Neural progenitor cell (in vitro differentiated cells): ENCODE data around the gene RGS14. TPM values are rescaled to one million over a fixed set of nuclear protein-coding genes. Genes with fewer than 3 reads are reported as not detected.

Source experiments
- DNase-seq: peaks from one replicate; pipeline ENCODE4 v3.0.0-alpha.2; 2016; ENCODE audit warnings: low spot score
- H2AFZ ChIP-seq: fragments of 200-600 bp; sonication (generic); replicated peaks from 2 replicates; pipeline ENCODE4 v1.6.1; 2016; ENCODE audit warnings: antibody characterized with exemption
- H3F3A ChIP-seq: fragments of 200-600 bp; sonication (generic); 2 replicates; pipeline ENCODE4 v1.6.1; 2016; ENCODE audit warnings: antibody characterized with exemption, low read depth
- H3K27ac ChIP-seq: fragments of 200-600 bp; sonication (generic); 2 replicates; pipeline ENCODE4 v1.5.1; 2016; ENCODE audit warnings: mild to moderate bottlenecking
- H3K27me3 ChIP-seq: fragments of 200-600 bp; sonication (generic); 2 replicates; pipeline ENCODE4 v1.6.1; 2016; ENCODE audit warnings: mild to moderate bottlenecking, moderate library complexity
- H3K36me3 ChIP-seq: fragments of 200-600 bp; sonication (generic); 2 replicates; pipeline ENCODE4 v1.5.1; 2016
- H3K4me1 ChIP-seq: fragments of 200-600 bp; sonication (generic); 2 replicates; pipeline ENCODE4 v1.6.1; 2016; ENCODE audit warnings: mixed run types
- H3K4me2 ChIP-seq: fragments of 200-600 bp; sonication (generic); 2 replicates; pipeline ENCODE4 v1.6.1; 2016
- H3K4me3 ChIP-seq: fragments of 200-600 bp; sonication (generic); 2 replicates; pipeline ENCODE4 v1.5.1; 2016
- H3K79me2 ChIP-seq: fragments of 200-600 bp; sonication (generic); 2 replicates; pipeline ENCODE4 v1.6.1; 2016; ENCODE audit warnings: low read depth
- H3K9ac ChIP-seq: fragments of 200-600 bp; sonication (generic); 2 replicates; pipeline ENCODE4 v1.6.1; 2016
- H3K9me3 ChIP-seq: fragments of 200-600 bp; sonication (generic); 2 replicates; pipeline ENCODE4 v1.5.1; 2016; ENCODE audit warnings: low read depth
- H4K20me1 ChIP-seq: fragments of 200-600 bp; sonication (generic); 2 replicates; pipeline ENCODE4 v1.6.1; 2016; ENCODE audit warnings: low read depth
- H3K27ac Mint-ChIP-seq: 3 replicates; pipeline ENCODE4 v1.8.0; 2021; ENCODE audit warnings: mixed read lengths
- H3K27me3 Mint-ChIP-seq: 2 replicates; pipeline ENCODE4 v1.8.0; 2022; ENCODE audit warnings: low read depth, mild to moderate bottlenecking, inconsistent platforms, moderate library complexity, mixed read lengths; ENCODE audit not compliant: insufficient read depth
- H3K36me3 Mint-ChIP-seq: 3 replicates; pipeline ENCODE4 v1.8.0; 2021; ENCODE audit warnings: mixed read lengths
- H3K4me1 Mint-ChIP-seq: 3 replicates; pipeline ENCODE4 v1.8.0; 2021; ENCODE audit warnings: mixed read lengths
- H3K4me3 Mint-ChIP-seq: 3 replicates; pipeline ENCODE4 v1.8.0; 2021; ENCODE audit warnings: mild to moderate bottlenecking, moderate library complexity, mixed read lengths
- H3K9me3 Mint-ChIP-seq: 3 replicates; pipeline ENCODE4 v1.8.0; 2020; ENCODE audit warnings: mixed read lengths
- CTCF ChIP-seq: fragments of 200-600 bp; sonication (generic); IDR thresholded peaks from 2 replicates; pipeline ENCODE4 v1.5.1; 2017; ENCODE audit warnings: antibody characterized with exemption, mild to moderate bottlenecking
- EZH2 ChIP-seq: fragments of 200-600 bp; sonication (generic); IDR thresholded peaks from 2 replicates; pipeline ENCODE4 v1.6.1; 2017; ENCODE audit warnings: antibody characterized with exemption, mild to moderate bottlenecking, moderate library complexity
- EZH2phosphoT487 ChIP-seq: fragments of 200-600 bp; sonication (generic); IDR thresholded peaks from 2 replicates; pipeline ENCODE4 v1.6.1; 2017; ENCODE audit warnings: antibody characterized with exemption
- total RNA-seq: library from RNA; depleted of rRNA; stranded (reverse); fragments of >200 nt; gene quantifications from 2 replicates; pipeline ENCODE4 v1.2.3, GENCODE V29; 2015; ENCODE audit warnings: low replicate concordance

RGS14 gene
- total RNA-seq, 1 donor from 2014 or later: 3.2 TPM

GRCh38 chr5:177378884-177379883 is 21.5 kb downstream of the RGS14 start:
- Histone ChIP-seq H3K36me3 (no peaks in the 10 kb centered on the region), H3K9ac (no peak overlapping the region), H3K79me2 (no peaks in the 10 kb centered on the region), H4K20me1 (no peaks in the 10 kb centered on the region), H3K27ac (no peak overlapping the region), H3K9me3 (no peaks in the 10 kb centered on the region), H3K4me2 (no peak overlapping the region), H3K4me1 (no peaks in the 10 kb centered on the region), H3K27me3 (peaks cover 7% of the 10 kb centered on the region), H3F3A (peaks cover 7% of the 10 kb centered on the region), H3K4me3 (no peak overlapping the region), H2AFZ (no peak overlapping the region)
- Mint-ChIP-seq H3K36me3 (no peaks in the 10 kb centered on the region), H3K9me3 (no peaks in the 10 kb centered on the region), H3K27me3 (peaks cover 14% of the 10 kb centered on the region), H3K4me1 (peaks cover 15% of the 10 kb centered on the region), H3K4me3 (no peak overlapping the region), H3K27ac (peak overlapping the region; percentile 68)
- no peak for DNase-seq
- no peak for TF ChIP-seq EZH2
- TF ChIP-seq CTCF: no peak
- TF ChIP-seq EZH2phosphoT487: no peak

- Histone ChIP-seq H3F3A (peaks cover 4% of the 10 kb centered on the region), H3K9me3 (no peaks in the 10 kb centered on the region), H3K9ac (no peak overlapping the region), H3K4me2 (no peak overlapping the region), H3K4me3 (no peak overlapping the region), H4K20me1 (no peaks in the 10 kb centered on the region), H3K27me3 (peaks cover 7% of the 10 kb centered on the region), H3K4me1 (no peaks in the 10 kb centered on the region), H3K36me3 (no peaks in the 10 kb centered on the region), H3K79me2 (no peaks in the 10 kb centered on the region), H2AFZ (no peak overlapping the region), H3K27ac (no peak overlapping the region)
- Mint-ChIP-seq H3K27ac (no peak overlapping the region), H3K27me3 (peaks cover 21% of the 10 kb centered on the region), H3K36me3 (no peaks in the 10 kb centered on the region), H3K9me3 (no peaks in the 10 kb centered on the region), H3K4me3 (no peak overlapping the region), H3K4me1 (peaks cover 15% of the 10 kb centered on the region)
- TF ChIP-seq CTCF (no peak), EZH2 (no peak), EZH2phosphoT487 (no peak)
- DNase-seq: no peak
These were observed 23.0 kb downstream of the RGS14 start for GRCh38 chr5:177380805-177381126.

GRCh38 chr5:177382423-177383029 is 24.8 kb downstream of the RGS14 start:
- Histone ChIP-seq H3K79me2 (no peaks in the 10 kb centered on the region), H3K9me3 (no peaks in the 10 kb centered on the region), H3K4me1 (no peaks in the 10 kb centered on the region), H3K36me3 (no peaks in the 10 kb centered on the region), H2AFZ (no peak overlapping the region), H3K4me2 (no peak overlapping the region), H3K9ac (no peak overlapping the region), H3K27me3 (peaks cover 7% of the 10 kb centered on the region), H3K27ac (no peak overlapping the region), H3F3A (peaks cover 4% of the 10 kb centered on the region), H3K4me3 (no peak overlapping the region), H4K20me1 (no peaks in the 10 kb centered on the region)
- no peaks in the 10 kb centered on the region for H3K36me3 Mint-ChIP-seq
- no peak overlapping the region for H3K4me3 Mint-ChIP-seq
- no peaks in the 10 kb centered on the region for H3K9me3 Mint-ChIP-seq
- peak; percentile 35 for TF ChIP-seq CTCF
- TF ChIP-seq EZH2phosphoT487: no peak
- no peak for TF ChIP-seq EZH2
- peaks cover 18% of the 10 kb centered on the region for H3K27me3 Mint-ChIP-seq
- DNase-seq: peak; percentile 59
- no peak overlapping the region for H3K27ac Mint-ChIP-seq
- peaks cover 15% of the 10 kb centered on the region for H3K4me1 Mint-ChIP-seq
